H1 (cell line): ENCODE measurements around the gene MYO5A. TPM values are rescaled to one million over a fixed set of nuclear protein-coding genes. Genes with fewer than 3 reads are reported as not detected.

Source experiments
- HDAC6 ChIP-seq: IDR thresholded peaks from one replicate; pipeline ENCODE4 v1.7.1; 2012; ENCODE audit warnings: low read depth, mild to moderate bottlenecking, inconsistent platforms, low read length, moderate library complexity
- NANOG ChIP-seq: IDR thresholded peaks from 2 replicates; pipeline ENCODE4 v1.6.1; 2011; ENCODE audit warnings: low read length, low read depth, mild to moderate bottlenecking, inconsistent platforms; ENCODE audit not compliant: insufficient read depth, poor library complexity, severe bottlenecking
- SAP30 ChIP-seq: fragments of 300-600 bp; sonication (generic); IDR thresholded peaks from 2 replicates; pipeline ENCODE4 v1.7.1; 2012; ENCODE audit warnings: low read length, moderate library complexity, mild to moderate bottlenecking, inconsistent platforms; ENCODE audit not compliant: insufficient read depth, insufficient replicate concordance
- SRF ChIP-seq: IDR thresholded peaks from 2 replicates; pipeline ENCODE4 v1.6.1; 2011; ENCODE audit warnings: mild to moderate bottlenecking, low read depth, low read length, moderate library complexity
- polyA plus RNA-seq, 7 experiments: library from polyadenylated mRNA; depleted of rRNA in 3 of 7; stranded (reverse) in 5 of 7; unstranded in 2 of 7; fragments of >200 nt in 5 of 7; fragments of 200-250 nt in 2 of 7; gene quantifications; 1 replicate in 5 of 7; 2 replicates in 1 of 7; 4 replicates in 1 of 7; pipeline versions ENCODE4 v1.2.1 to v1.2.3, GENCODE V29; 2011 to 2013; ENCODE audit warnings: missing spikeins in 2 of 7, mixed read lengths in 2 of 7
- total RNA-seq: library from RNA; stranded (reverse); fragmentation: NEBNext Ultra II Directional; extraction: Animal tissue kit (Norgen Biotek cat#: 25700); gene quantifications from 2 replicates; pipeline ENCODE4 v1.2.1, GENCODE V29; 2021

MYO5A gene
- total and polyA plus RNA-seq, 2 of the 8 experiments (the other 6 are each of a cell fraction or from before 2014, with no cell fraction given) = 11.4 to 24.7 TPM

GRCh38 chr15:52464040-52464439, 64.6 kb downstream of the MYO5A start (continued):
- TF ChIP-seq SAP30 (no peak), SRF (no peak), HDAC6 (no peak), NANOG (no peak)
